ENCODE results near the gene HEATR1. TPM values are rescaled to one million over a fixed set of nuclear protein-coding genes. Genes with fewer than 3 reads are reported as not detected.

The HEATR1 gene
- total RNA-seq, 1 experiment from 2014 or later = 73.0 TPM

GRCh38 chr1:236523704-236524141, 80.6 kb downstream of the HEATR1 start, which contains the start of gene LGALS8:
TSS of gene LGALS8 (plus strand) at chr1:236523982. CDS start at chr1:236526071, 2,089 bp downstream.
- CTCF ChIA-PET = no interaction called here
- TF ChIP-seq CDX4 (CRISPR knock-in tag; IDR thresholded peaks at IDR 0.05; ENCODE audit: borderline replicate concordance) = no peak
- no peak for TF ChIP-seq ZNF219 (CRISPR knock-in tag; IDR thresholded peaks at IDR 0.05; ENCODE audit: borderline replicate concordance)
- TF ChIP-seq SP1 (CRISPR knock-in tag; conservative IDR thresholded peaks at IDR 0.05) = peak; percentile 13; the same call in 1 of the 2 replicates
- TF ChIP-seq PREB (CRISPR knock-in tag; IDR thresholded peaks at IDR 0.05; ENCODE audit: borderline replicate concordance) = peak; percentile 51; the same call in 1 of the 2 replicates
- TF ChIP-seq ZNF232 (CRISPR knock-in tag; IDR thresholded peaks at IDR 0.05) = 0 out of 2 replicates have a peak, but pooled peaks have one; percentile 18
- TF ChIP-seq GABPB1 (CRISPR knock-in tag; IDR thresholded peaks at IDR 0.05) = peak; percentile 9; the same call in 1 of the 2 replicates
- peak; percentile 65; the same call in 1 of the 2 replicates for TF ChIP-seq HMGXB4 (CRISPR knock-in tag; IDR thresholded peaks at IDR 0.05)
- TF ChIP-seq ZNF138 (CRISPR knock-in tag; conservative IDR thresholded peaks at IDR 0.05) = no peak
- TF ChIP-seq E2F5 (CRISPR knock-in tag; IDR thresholded peaks at IDR 0.05) = 0 out of 2 replicates have a peak, but pooled peaks have one; percentile 15
- DNase-seq (ENCODE audit: low spot score) = peak; percentile 63
- peaks cover 28% of the 10 kb centered on the region for H3K27me3 Mint-ChIP-seq (ENCODE audit: low read depth)
- H3K4me3 Mint-ChIP-seq = peak within 1 kb of the TSS; percentile 85
- no peaks in the 10 kb centered on the region; the same call in 1 of the 2 replicates for H3K36me3 Mint-ChIP-seq
- peaks cover 8% of the 10 kb centered on the region for H3K4me1 Mint-ChIP-seq
- POLR2A ChIA-PET = no interaction called here
- peak; percentile 75 for ATAC-seq
- 0 out of 2 replicates have a peak within 1 kb of the TSS, but pooled peaks have one; percentile 35 for H3K27ac Mint-ChIP-seq
- no peaks in the 10 kb centered on the region for H3K9me3 Mint-ChIP-seq

- POLR2A ChIA-PET = no interaction called here
- peak; percentile 61 for ATAC-seq
- no peak for TF ChIP-seq ZNF281 (CRISPR knock-in tag; IDR thresholded peaks at IDR 0.05)
- no peak for TF ChIP-seq PREB (CRISPR knock-in tag; IDR thresholded peaks at IDR 0.05; ENCODE audit: borderline replicate concordance)
- TF ChIP-seq ZMAT4 (CRISPR knock-in tag; IDR thresholded peaks at IDR 0.05) = no peak
- peak; percentile 35; the same call in 1 of the 2 replicates for TF ChIP-seq HMGXB4 (CRISPR knock-in tag; IDR thresholded peaks at IDR 0.05)
- 0 out of 2 replicates have a peak, but pooled peaks have one; percentile 7 for TF ChIP-seq E2F5 (CRISPR knock-in tag; IDR thresholded peaks at IDR 0.05)
- CTCF ChIA-PET = no interaction called here
- Mint-ChIP-seq H3K4me1 (peaks cover 9% of the 10 kb centered on the region), H3K4me3 (peak overlapping the region; percentile 85), H3K27me3 (ENCODE audit: low read depth) (peaks cover 28% of the 10 kb centered on the region), H3K36me3 (no peaks in the 10 kb centered on the region; the same call in 1 of the 2 replicates), H3K9me3 (no peaks in the 10 kb centered on the region), H3K27ac (no peak overlapping the region)
- peak; percentile 40 for DNase-seq (ENCODE audit: low spot score)
These were observed 81.2 kb downstream of the HEATR1 start for GRCh38 chr1:236522937-236523703.

All from WTC11 (cell line).